HEK293 (cell line): ENCODE data around the gene COL4A1.

Experiments used
- CTCF ChIA-PET: fragments of 350-600 bp; formaldehyde crosslinking; extraction: SDS; loops from one replicate; lab custom pipeline; 2021; ENCODE audit warnings: antibody characterized with exemption; lab: Yijun Ruan, JAX
- POLR2A ChIA-PET: fragments of 300-600 bp; formaldehyde crosslinking; extraction: SDS; loops from one replicate; lab custom pipeline; 2020; ENCODE audit warnings: antibody characterized with exemption, inconsistent platforms; lab: Yijun Ruan, JAX
- H3K27ac ChIP-seq: fragments of 200-500 bp; sonication (Bioruptor generic); 2 replicates; pipeline ENCODE4 v1.5.1; 2014; ENCODE audit warnings: low read depth, low read length, control low read depth, inconsistent platforms; ENCODE audit errors: extremely low read depth
- H3K36me3 ChIP-seq, 2 experiments: fragments of 200-500 bp in 1 of 2; sonication (Bioruptor generic) in 1 of 2; 1 replicate in 1 of 2; 2 replicates in 1 of 2; pipeline ENCODE4 v1.5.1; 2014 to 2017; ENCODE audit warnings: inconsistent platforms in 2 of 2, low read length in 2 of 2; ENCODE audit not compliant: control insufficient read depth in 2 of 2, insufficient read depth in 1 of 2
- H3K4me1 ChIP-seq: fragments of 200-500 bp; sonication (Bioruptor generic); 2 replicates; pipeline ENCODE4 v1.5.1; 2014; ENCODE audit warnings: mild to moderate bottlenecking, low read length, inconsistent platforms; ENCODE audit not compliant: control insufficient read depth, insufficient read depth
- H3K4me3 ChIP-seq: 2 replicates; pipeline ENCODE4 v1.5.1; 2011; ENCODE audit warnings: low read depth, mild to moderate bottlenecking, control low read depth, low read length, moderate library complexity
- H3K9me3 ChIP-seq: fragments of 200-500 bp; sonication (Bioruptor generic); 2 replicates; pipeline ENCODE4 v1.5.1; 2014; ENCODE audit warnings: low read depth, low read length, inconsistent platforms; ENCODE audit not compliant: control insufficient read depth, insufficient read depth
- ELK4 ChIP-seq: IDR thresholded peaks from 2 replicates; pipeline ENCODE4 v1.6.1; 2011; ENCODE audit warnings: mild to moderate bottlenecking, low read depth, low read length, borderline replicate concordance
- GLI2 ChIP-seq: fragments of 450-650 bp; formaldehyde crosslinking; IDR thresholded peaks from 2 replicates; pipeline ENCODE4; 2017; ENCODE audit warnings: missing biosample characterization, missing genetic modification characterization, low read depth, borderline replicate concordance
- INSM2 ChIP-seq: fragments of 450-650 bp; formaldehyde crosslinking; IDR thresholded peaks from 2 replicates; pipeline ENCODE4 v1.5.1; 2016; ENCODE audit warnings: missing biosample characterization, missing genetic modification characterization
- OVOL3 ChIP-seq: fragments of 450-650 bp; formaldehyde crosslinking; IDR thresholded peaks from 2 replicates; pipeline ENCODE4 v1.5.1; 2016; ENCODE audit warnings: missing biosample characterization, missing genetic modification characterization
- REPIN1 ChIP-seq: fragments of 450-650 bp; formaldehyde crosslinking; IDR thresholded peaks from 2 replicates; pipeline ENCODE4 v1.5.1; 2017; ENCODE audit warnings: missing biosample characterization, missing genetic modification characterization, low read depth
- TRIM28 ChIP-seq: IDR thresholded peaks from 2 replicates; pipeline ENCODE4 v1.6.1; 2011; ENCODE audit warnings: low read length, control low read depth, borderline replicate concordance
- ZBTB49 ChIP-seq: fragments of 450-650 bp; formaldehyde crosslinking; IDR thresholded peaks from 2 replicates; pipeline ENCODE4 v1.5.1; 2016; ENCODE audit warnings: missing biosample characterization, missing genetic modification characterization, low read depth
- ZFHX2 ChIP-seq: fragments of 450-650 bp; formaldehyde crosslinking; conservative IDR thresholded peaks from 2 replicates; pipeline ENCODE4 v1.5.1; 2016; ENCODE audit warnings: missing biosample characterization, missing genetic modification characterization
- ZFP37 ChIP-seq: fragments of 450-650 bp; formaldehyde crosslinking; IDR thresholded peaks from 2 replicates; pipeline ENCODE4 v1.5.1; 2016; ENCODE audit warnings: missing biosample characterization, missing genetic modification characterization
- ZFP69B ChIP-seq: fragments of 450-650 bp; formaldehyde crosslinking; IDR thresholded peaks from 2 replicates; pipeline ENCODE4 v1.5.1; 2016; ENCODE audit warnings: missing biosample characterization, missing genetic modification characterization
- ZNF10 ChIP-seq: fragments of 450-650 bp; formaldehyde crosslinking; IDR thresholded peaks from 2 replicates; pipeline ENCODE4 v1.5.1; 2017; ENCODE audit warnings: missing biosample characterization, missing genetic modification characterization
- ZNF121 ChIP-seq: fragments of 450-650 bp; formaldehyde crosslinking; IDR thresholded peaks from 2 replicates; pipeline ENCODE4 v1.5.1; 2016; ENCODE audit warnings: missing biosample characterization, missing genetic modification characterization
- ZNF280C ChIP-seq: fragments of 450-650 bp; formaldehyde crosslinking; IDR thresholded peaks from 2 replicates; pipeline ENCODE4 v1.5.1; 2016; ENCODE audit warnings: missing biosample characterization, missing genetic modification characterization
- ZNF335 ChIP-seq: fragments of 450-650 bp; formaldehyde crosslinking; conservative IDR thresholded peaks from 2 replicates; pipeline ENCODE4 v1.5.1; 2016; ENCODE audit warnings: missing biosample characterization, missing genetic modification characterization
- ZNF341 ChIP-seq: fragments of 450-650 bp; formaldehyde crosslinking; IDR thresholded peaks from 2 replicates; pipeline ENCODE4; 2016; ENCODE audit warnings: low read depth, missing biosample characterization, missing genetic modification characterization
- ZNF37A ChIP-seq: fragments of 450-650 bp; IDR thresholded peaks from 2 replicates; pipeline ENCODE4 v1.5.1; 2018; ENCODE audit warnings: missing biosample characterization, missing genetic modification characterization
- ZNF449 ChIP-seq: fragments of 450-650 bp; formaldehyde crosslinking; IDR thresholded peaks from 2 replicates; pipeline ENCODE4 v1.5.1; 2017; ENCODE audit warnings: missing biosample characterization, mild to moderate bottlenecking, missing genetic modification characterization, moderate library complexity
- ZNF48 ChIP-seq: fragments of 450-650 bp; formaldehyde crosslinking; IDR thresholded peaks from 2 replicates; pipeline ENCODE4 v1.5.1; 2016; ENCODE audit warnings: missing biosample characterization, missing genetic modification characterization
- ZNF558 ChIP-seq: fragments of 450-650 bp; formaldehyde crosslinking; IDR thresholded peaks from 2 replicates; pipeline ENCODE4 v1.5.1; 2016; ENCODE audit warnings: missing biosample characterization, missing genetic modification characterization
- ZNF596 ChIP-seq: fragments of 450-650 bp; IDR thresholded peaks from 2 replicates; pipeline ENCODE4 v1.5.0; 2018; ENCODE audit warnings: missing biosample characterization, mild to moderate bottlenecking, missing genetic modification characterization, moderate library complexity
- ZNF621 ChIP-seq: fragments of 450-650 bp; formaldehyde crosslinking; IDR thresholded peaks from 2 replicates; pipeline ENCODE4 v1.5.1; 2017; ENCODE audit warnings: missing biosample characterization, missing genetic modification characterization
- ZNF623 ChIP-seq: fragments of 450-650 bp; formaldehyde crosslinking; IDR thresholded peaks from 2 replicates; pipeline ENCODE4 v1.5.1; 2016; ENCODE audit warnings: missing biosample characterization, missing genetic modification characterization
- ZNF654 ChIP-seq: fragments of 450-650 bp; formaldehyde crosslinking; IDR thresholded peaks from 2 replicates; pipeline ENCODE4 v1.5.1; 2016; ENCODE audit warnings: low read depth, missing biosample characterization, missing genetic modification characterization
- ZNF747 ChIP-seq: fragments of 450-650 bp; formaldehyde crosslinking; IDR thresholded peaks from 2 replicates; pipeline ENCODE4 v1.5.1; 2016; ENCODE audit warnings: missing biosample characterization, missing genetic modification characterization
- ZNF785 ChIP-seq: fragments of 450-650 bp; formaldehyde crosslinking; IDR thresholded peaks from 2 replicates; pipeline ENCODE4 v1.5.1; 2016; ENCODE audit warnings: missing biosample characterization, missing genetic modification characterization
- ZNF830 ChIP-seq: fragments of 450-650 bp; IDR thresholded peaks from 2 replicates; pipeline ENCODE4 v1.5.0; 2018; ENCODE audit warnings: missing biosample characterization, missing genetic modification characterization, low read depth, mild to moderate bottlenecking, moderate library complexity

Gene COL4A1

GRCh38 chr13:110301606-110302553 lies 5.1 kb downstream of the COL4A1 start:
- no peak for TF ChIP-seq ZFHX2 (tag by site-specific recombination)
- no peak for TF ChIP-seq ZNF121
- no peak for TF ChIP-seq ELK4
- no peak for TF ChIP-seq ZFP37 (tag by site-specific recombination)
- TF ChIP-seq INSM2 (tag by site-specific recombination) = no peak
- no peak for TF ChIP-seq ZNF830 (tag by site-specific recombination)
- no peak for TF ChIP-seq ZNF654 (tag by site-specific recombination)
- TF ChIP-seq ZFP69B = no peak
- TF ChIP-seq TRIM28 = no peak
- no peaks in the 10 kb centered on the region for H3K9me3 ChIP-seq
- no peak overlapping the region for H3K27ac ChIP-seq
- ChIA-PET POLR2A (no interaction called here), CTCF (no interaction called here)
- H3K36me3 ChIP-seq = no peaks in the 10 kb centered on the region
- H3K4me3 ChIP-seq = no peak overlapping the region
- H3K4me1 ChIP-seq = no peaks in the 10 kb centered on the region

- Histone ChIP-seq H3K27ac (no peak overlapping the region), H3K36me3 (no peaks in the 10 kb centered on the region), H3K4me3 (no peak overlapping the region)
- ChIA-PET POLR2A (interaction anchor here (1.1 kb wide), 1 partner anchor 43 kb away, joined by 3 read pairs; no protein-coding TSS in a partner anchor), CTCF (interaction anchor here (2.3 kb wide), 1 partner anchor 111 kb away, joined by 10 read pairs; no protein-coding TSS in a partner anchor)
- TF ChIP-seq ZNF558 = no peak
- TF ChIP-seq ZNF621 = no peak
- no peak for TF ChIP-seq ZNF121
- TF ChIP-seq ZNF449 = no peak
- TF ChIP-seq ZNF37A = no peak
- TF ChIP-seq ZNF596 (tag by site-specific recombination) = no peak
- no peak for TF ChIP-seq ZNF623
- TF ChIP-seq OVOL3 (tag by site-specific recombination) = no peak
- TF ChIP-seq ZNF10 (tag by site-specific recombination) = no peak
- no peak for TF ChIP-seq ZNF335 (tag by site-specific recombination)
- TF ChIP-seq ZNF747 = no peak
- TF ChIP-seq ZNF785 (tag by site-specific recombination) = no peak
- no peak for TF ChIP-seq GLI2 (tag by site-specific recombination)
- TF ChIP-seq REPIN1 (tag by site-specific recombination) = no peak
- TF ChIP-seq ZNF341 (tag by site-specific recombination) = no peak
- no peak for TF ChIP-seq ZNF48 (tag by site-specific recombination)
- TF ChIP-seq ZBTB49 (tag by site-specific recombination) = no peak
- TF ChIP-seq ZNF280C (tag by site-specific recombination) = no peak
- TF ChIP-seq, all 188 proteins: peak for 0
- Histone ChIP-seq H3K9me3 (no peaks in the 10 kb centered on the region), H3K4me1 (no peaks in the 10 kb centered on the region)
These were observed 5.9 kb downstream of the COL4A1 start for GRCh38 chr13:110301083-110301482.
